K562 (cell line): ENCODE data around the gene FHL5. TPM values are rescaled to one million over a fixed set of nuclear protein-coding genes. Genes with fewer than 3 reads are reported as not detected.

Experiments
- ATAC-seq: fragments of 200-7000 bp; cut with Tn5 transposase; 3 replicates; pipeline ENCODE4 v1.9.1; 2020; ENCODE audit warnings: moderate library complexity
- BruUV-seq: library from RNA; stranded (reverse); fragments of 400-500 nt; replicated peaks from 2 replicates; lab custom pipeline; 2021; lab: Mats Ljungman, UMichigan
- CTCF ChIA-PET: fragments of 300-600 bp; formaldehyde crosslinking; extraction: SDS; loops from one replicate; lab custom pipeline; 2021; ENCODE audit warnings: low intra/inter-chr PET ratio; lab: Yijun Ruan, JAX
- POLR2A ChIA-PET: fragments of 300-600, 350-650 bp; sonication (Branson Sonifier 250); formaldehyde crosslinking; extraction: SDS; loops from one replicate; lab custom pipeline; 2021; ENCODE audit warnings: antibody characterized with exemption, inconsistent platforms; lab: Yijun Ruan, JAX
- DNase-seq, 4 experiments: peaks; one replicate each; pipeline versions ENCODE4 v3.0.0 to v3.0.0-alpha.2; 2011 to 2018; ENCODE audit warnings: low spot score in 3 of 4, mixed read lengths in 3 of 4; ENCODE audit errors: extremely low read depth in 1 of 4
- FAIRE-seq: peaks from 2 replicates; lab custom pipeline; 2011; peaks lifted over from hg19 to GRCh38; lab: Jason Lieb, UNC
- H2AFZ ChIP-seq: 2 replicates; pipeline ENCODE4 v1.6.0; 2011; ENCODE audit warnings: low read depth, low read length, control low read depth, inconsistent platforms
- H3K27ac ChIP-seq: fragments of 200-600 bp; 3 replicates; pipeline ENCODE4 v1.8.0; 2011; ENCODE audit warnings: low read depth, mild to moderate bottlenecking, control low read depth, inconsistent platforms, low read length, moderate library complexity, mixed read lengths; ENCODE audit errors: extremely low read depth
- H3K27me3 ChIP-seq, 2 experiments: fragments of 300-600 bp in 1 of 2; 2 replicates in 1 of 2; 3 replicates in 1 of 2; pipeline versions ENCODE4 v1.6.0 to v1.8.0; 2011; ENCODE audit warnings: inconsistent platforms in 2 of 2, low read length in 2 of 2, mild to moderate bottlenecking in 1 of 2, mixed read lengths in 1 of 2, moderate library complexity in 1 of 2; ENCODE audit not compliant: control insufficient read depth in 2 of 2, insufficient read depth in 2 of 2
- H3K36me3 ChIP-seq: fragments of 300-600 bp; 3 replicates; pipeline ENCODE4 v1.8.0; 2011; ENCODE audit warnings: mild to moderate bottlenecking, low read length, inconsistent platforms; ENCODE audit not compliant: control insufficient read depth, insufficient read depth
- H3K4me1 ChIP-seq, 2 experiments: fragments of 200-600 bp in 1 of 2; replicated peaks in 1 of 2; 2 replicates in 1 of 2; 3 replicates in 1 of 2; pipeline versions ENCODE4 v1.5.1 to v1.8.0; 2011; ENCODE audit warnings: inconsistent platforms in 2 of 2, low read length in 2 of 2, mild to moderate bottlenecking in 1 of 2, mixed read lengths in 1 of 2, moderate library complexity in 1 of 2; ENCODE audit not compliant: control insufficient read depth in 2 of 2, insufficient read depth in 2 of 2
- H3K4me2 ChIP-seq: 2 replicates; pipeline ENCODE4 v1.6.1; 2011; ENCODE audit warnings: low read length, control low read depth, inconsistent platforms, mixed read lengths; ENCODE audit not compliant: insufficient read depth
- H3K4me3 ChIP-seq: fragments of 200-600 bp; sonication (generic), shearing (Covaris generic); 2 replicates; pipeline ENCODE4 v1.5.1; 2016; ENCODE audit warnings: control low read depth, inconsistent platforms
- H3K79me2 ChIP-seq: fragments of 200-600 bp; 3 replicates; pipeline ENCODE4 v1.8.0; 2011; ENCODE audit warnings: low read length, inconsistent platforms; ENCODE audit not compliant: control insufficient read depth, insufficient read depth
- H3K9ac ChIP-seq, 2 experiments: 2 replicates each; pipeline versions ENCODE4 v1.6.0 to v1.6.1; 2011; ENCODE audit warnings: low read depth in 2 of 2, low read length in 2 of 2, control low read depth in 1 of 2, inconsistent platforms in 1 of 2, mild to moderate bottlenecking in 1 of 2, mixed read lengths in 1 of 2; ENCODE audit not compliant: insufficient read depth in 1 of 2
- H3K9me1 ChIP-seq: one replicate; pipeline ENCODE4 v1.6.0; 2011; ENCODE audit warnings: inconsistent platforms, mild to moderate bottlenecking, low read length, moderate library complexity; ENCODE audit not compliant: control insufficient read depth, insufficient read depth
- H3K9me3 ChIP-seq: replicated peaks from 2 replicates; pipeline ENCODE4 v1.5.1; 2011; ENCODE audit warnings: low read depth, low read length, inconsistent platforms; ENCODE audit not compliant: control insufficient read depth, insufficient read depth
- H4K20me1 ChIP-seq: replicated peaks from 2 replicates; pipeline ENCODE4 v1.6.1; 2011; ENCODE audit warnings: low read length, inconsistent platforms, mixed read lengths; ENCODE audit not compliant: control insufficient read depth, insufficient read depth
- COPS2 ChIP-seq: fragments of 450-650 bp; conservative IDR thresholded peaks from 2 replicates; pipeline ENCODE4 v1.6.1; 2016; ENCODE audit warnings: mild to moderate bottlenecking, moderate library complexity
- FOXK2 ChIP-seq, 2 experiments: fragments of 450-650 bp; IDR thresholded peaks in 1 of 2; conservative IDR thresholded peaks in 1 of 2; 2 replicates each; pipeline ENCODE4 v1.6.1; 2016; ENCODE audit warnings: low read depth in 2 of 2, mild to moderate bottlenecking in 1 of 2
- MYBL2 ChIP-seq, 2 experiments: fragments of 450-650 bp in 1 of 2; sonication (generic) in 1 of 2; formaldehyde crosslinking in 1 of 2; IDR thresholded peaks; 2 replicates each; pipeline versions ENCODE4 v1.6.1 to v1.8.1; 2017 to 2022; ENCODE audit warnings: borderline replicate concordance in 1 of 2, inconsistent platforms in 1 of 2, low read depth in 1 of 2, mild to moderate bottlenecking in 1 of 2, missing genetic modification reagents in 1 of 2, moderate library complexity in 1 of 2
- NUFIP1 ChIP-seq: fragments of 450-650 bp; IDR thresholded peaks from 2 replicates; pipeline ENCODE4 v1.6.1; 2018; ENCODE audit not compliant: partially characterized antibody
- PHB2 ChIP-seq: fragments of 450-650 bp; IDR thresholded peaks from 2 replicates; pipeline ENCODE4 v1.6.1; 2017; ENCODE audit warnings: low read depth
- POLR2A ChIP-seq: fragments of 450-650 bp; conservative IDR thresholded peaks from 2 replicates; pipeline ENCODE4 v1.6.1; 2016
- XRCC4 ChIP-seq: IDR thresholded peaks from one replicate; pipeline ENCODE4 v1.6.1; 2011; ENCODE audit not compliant: insufficient read depth, insufficient read length; ENCODE audit errors: extremely low read depth
- ZNF551 ChIP-seq: fragments of 250-450 bp; sonication (Bioruptor Pico); IDR thresholded peaks from 2 replicates; pipeline ENCODE4 v1.5.0; 2021; ENCODE audit warnings: mild to moderate bottlenecking, moderate library complexity
- in situ Hi-C: fragments of 300-500 bp; cut with MboI; formaldehyde crosslinking; loops from 4 replicates; pipeline ENCODE4 v1.15.0; 2018; ENCODE audit warnings: inconsistent platforms, mixed read lengths
- intact Hi-C: fragments of 100-400 bp; cut with micrococcal nuclease; formaldehyde crosslinking; loops from 2 replicates; pipeline ENCODE4 v1.14.2; 2022
- polyA plus RNA-seq, 8 experiments: library from polyadenylated mRNA; depleted of rRNA in 4 of 8; stranded (reverse) in 5 of 8; unstranded in 3 of 8; fragments of >200 nt; fragmentation: Nextera tagmentation in 2 of 8; fragmentation: Illumina TruSeq in 1 of 8; extraction: Ambion mirVana in 2 of 8; extraction: Trizol in 1 of 8; gene quantifications; 2 replicates each; pipeline versions ENCODE4 v1.2.1 to v1.2.3, GENCODE V29; 2011 to 2014; ENCODE audit warnings: inconsistent platforms in 1 of 8, missing spikeins in 1 of 8
- total RNA-seq, 7 experiments: library from RNA; depleted of rRNA in 6 of 7; stranded (reverse); fragments of >200 nt in 6 of 7; fragmentation: Illumina TruSeq in 2 of 7; extraction: Trizol in 2 of 7; gene quantifications; 2 replicates each; pipeline versions ENCODE4 v1.2.1 to v1.2.3, GENCODE V29; 2011 to 2021; ENCODE audit warnings: low replicate concordance in 1 of 7
- TF ChIP-seq, protein P1 (sequence below), 2 experiments: fragments of 450-650 bp in 1 of 2; IDR thresholded peaks; 2 replicates each; pipeline ENCODE4 v1.6.1; 2011 to 2017; ENCODE audit warnings: low read depth in 2 of 2, antibody characterized with exemption in 1 of 2, borderline replicate concordance in 1 of 2, low read length in 1 of 2, mild to moderate bottlenecking in 1 of 2, mixed read lengths in 1 of 2; ENCODE audit not compliant: control insufficient read depth in 1 of 2
- TF ChIP-seq, protein P2 (sequence below): sonication (generic); formaldehyde crosslinking; IDR thresholded peaks from 2 replicates; pipeline ENCODE4 v1.8.0; 2022; ENCODE audit warnings: missing genetic modification reagents, mild to moderate bottlenecking, borderline replicate concordance
- TF ChIP-seq, protein P3 (sequence below): sonication (generic); formaldehyde crosslinking; IDR thresholded peaks from 2 replicates; pipeline ENCODE4 v1.8.0; 2022; ENCODE audit warnings: mild to moderate bottlenecking, missing genetic modification reagents
- TF ChIP-seq, protein P4 (sequence below): fragments of 250-450 bp; sonication (Bioruptor Pico); IDR thresholded peaks from 2 replicates; pipeline ENCODE4 v1.5.0; 2021

Gene FHL5
- total and polyA plus RNA-seq, 9 of the 15 experiments (the other 6 are each of a cell fraction or from before 2014, with no cell fraction given) = not detected

DNA sequence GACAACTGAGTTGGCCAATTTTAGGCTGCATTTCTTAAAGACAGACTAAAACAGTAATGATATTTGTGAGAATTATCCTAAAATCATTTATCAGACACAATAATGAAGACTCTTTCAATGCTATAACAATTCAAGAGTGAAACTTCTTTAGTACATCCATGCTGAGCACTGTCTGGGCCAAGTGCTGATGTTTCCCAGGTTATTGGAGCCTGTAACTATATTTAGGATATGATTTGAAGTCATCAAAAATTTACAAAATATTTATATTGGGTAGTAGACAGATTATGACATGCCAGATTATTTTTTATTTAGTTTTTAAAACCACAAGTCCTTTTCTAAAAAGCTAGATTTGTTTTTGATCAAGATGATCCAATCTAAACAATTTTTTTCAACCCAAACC, 45.1 kb downstream of the FHL5 start:
- POLR2A ChIA-PET = no interaction called here
- H3K4me2 ChIP-seq = no peak overlapping the region
- FAIRE-seq = no peak
- no peak overlapping the region for H3K27ac ChIP-seq
- intact Hi-C loops = no loop called here
- H3K4me3 ChIP-seq = no peak overlapping the region
- H3K27me3 ChIP-seq = no peaks in the 10 kb centered on the region
- no peak overlapping the region for H3K9ac ChIP-seq
- H3K36me3 ChIP-seq = no peaks in the 10 kb centered on the region
- BruUV-seq = no TSS peak
- H3K4me1 ChIP-seq = no peaks in the 10 kb centered on the region
- no peak for DNase-seq
- in situ Hi-C loops = no loop called here
- ATAC-seq = no peak
- H3K79me2 ChIP-seq = no peaks in the 10 kb centered on the region
- H2AFZ ChIP-seq = no peak overlapping the region
- H3K9me3 ChIP-seq = no peaks in the 10 kb centered on the region
- no peaks in the 10 kb centered on the region for H3K9me1 ChIP-seq
- no peaks in the 10 kb centered on the region for H4K20me1 ChIP-seq
- CTCF ChIA-PET = no interaction called here
- no peak for TF ChIP-seq POLR2A
- TF ChIP-seq XRCC4 = no peak
- TF ChIP-seq, protein P1, sequence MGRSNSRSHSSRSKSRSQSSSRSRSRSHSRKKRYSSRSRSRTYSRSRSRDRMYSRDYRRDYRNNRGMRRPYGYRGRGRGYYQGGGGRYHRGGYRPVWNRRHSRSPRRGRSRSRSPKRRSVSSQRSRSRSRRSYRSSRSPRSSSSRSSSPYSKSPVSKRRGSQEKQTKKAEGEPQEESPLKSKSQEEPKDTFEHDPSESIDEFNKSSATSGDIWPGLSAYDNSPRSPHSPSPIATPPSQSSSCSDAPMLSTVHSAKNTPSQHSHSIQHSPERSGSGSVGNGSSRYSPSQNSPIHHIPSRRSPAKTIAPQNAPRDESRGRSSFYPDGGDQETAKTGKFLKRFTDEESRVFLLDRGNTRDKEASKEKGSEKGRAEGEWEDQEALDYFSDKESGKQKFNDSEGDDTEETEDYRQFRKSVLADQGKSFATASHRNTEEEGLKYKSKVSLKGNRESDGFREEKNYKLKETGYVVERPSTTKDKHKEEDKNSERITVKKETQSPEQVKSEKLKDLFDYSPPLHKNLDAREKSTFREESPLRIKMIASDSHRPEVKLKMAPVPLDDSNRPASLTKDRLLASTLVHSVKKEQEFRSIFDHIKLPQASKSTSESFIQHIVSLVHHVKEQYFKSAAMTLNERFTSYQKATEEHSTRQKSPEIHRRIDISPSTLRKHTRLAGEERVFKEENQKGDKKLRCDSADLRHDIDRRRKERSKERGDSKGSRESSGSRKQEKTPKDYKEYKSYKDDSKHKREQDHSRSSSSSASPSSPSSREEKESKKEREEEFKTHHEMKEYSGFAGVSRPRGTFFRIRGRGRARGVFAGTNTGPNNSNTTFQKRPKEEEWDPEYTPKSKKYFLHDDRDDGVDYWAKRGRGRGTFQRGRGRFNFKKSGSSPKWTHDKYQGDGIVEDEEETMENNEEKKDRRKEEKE (IDR thresholded peaks at IDR 0.05; ENCODE audit: borderline replicate concordance in 1 of 2, control insufficient read depth in 1 of 2, low read depth in 2 of 2, low read length in 1 of 2) = no peak
- TF ChIP-seq, protein P2, sequence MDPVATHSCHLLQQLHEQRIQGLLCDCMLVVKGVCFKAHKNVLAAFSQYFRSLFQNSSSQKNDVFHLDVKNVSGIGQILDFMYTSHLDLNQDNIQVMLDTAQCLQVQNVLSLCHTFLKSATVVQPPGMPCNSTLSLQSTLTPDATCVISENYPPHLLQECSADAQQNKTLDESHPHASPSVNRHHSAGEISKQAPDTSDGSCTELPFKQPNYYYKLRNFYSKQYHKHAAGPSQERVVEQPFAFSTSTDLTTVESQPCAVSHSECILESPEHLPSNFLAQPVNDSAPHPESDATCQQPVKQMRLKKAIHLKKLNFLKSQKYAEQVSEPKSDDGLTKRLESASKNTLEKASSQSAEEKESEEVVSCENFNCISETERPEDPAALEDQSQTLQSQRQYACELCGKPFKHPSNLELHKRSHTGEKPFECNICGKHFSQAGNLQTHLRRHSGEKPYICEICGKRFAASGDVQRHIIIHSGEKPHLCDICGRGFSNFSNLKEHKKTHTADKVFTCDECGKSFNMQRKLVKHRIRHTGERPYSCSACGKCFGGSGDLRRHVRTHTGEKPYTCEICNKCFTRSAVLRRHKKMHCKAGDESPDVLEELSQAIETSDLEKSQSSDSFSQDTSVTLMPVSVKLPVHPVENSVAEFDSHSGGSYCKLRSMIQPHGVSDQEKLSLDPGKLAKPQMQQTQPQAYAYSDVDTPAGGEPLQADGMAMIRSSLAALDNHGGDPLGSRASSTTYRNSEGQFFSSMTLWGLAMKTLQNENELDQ (CRISPR knock-in tag) = no peak
- TF ChIP-seq, protein P3, sequence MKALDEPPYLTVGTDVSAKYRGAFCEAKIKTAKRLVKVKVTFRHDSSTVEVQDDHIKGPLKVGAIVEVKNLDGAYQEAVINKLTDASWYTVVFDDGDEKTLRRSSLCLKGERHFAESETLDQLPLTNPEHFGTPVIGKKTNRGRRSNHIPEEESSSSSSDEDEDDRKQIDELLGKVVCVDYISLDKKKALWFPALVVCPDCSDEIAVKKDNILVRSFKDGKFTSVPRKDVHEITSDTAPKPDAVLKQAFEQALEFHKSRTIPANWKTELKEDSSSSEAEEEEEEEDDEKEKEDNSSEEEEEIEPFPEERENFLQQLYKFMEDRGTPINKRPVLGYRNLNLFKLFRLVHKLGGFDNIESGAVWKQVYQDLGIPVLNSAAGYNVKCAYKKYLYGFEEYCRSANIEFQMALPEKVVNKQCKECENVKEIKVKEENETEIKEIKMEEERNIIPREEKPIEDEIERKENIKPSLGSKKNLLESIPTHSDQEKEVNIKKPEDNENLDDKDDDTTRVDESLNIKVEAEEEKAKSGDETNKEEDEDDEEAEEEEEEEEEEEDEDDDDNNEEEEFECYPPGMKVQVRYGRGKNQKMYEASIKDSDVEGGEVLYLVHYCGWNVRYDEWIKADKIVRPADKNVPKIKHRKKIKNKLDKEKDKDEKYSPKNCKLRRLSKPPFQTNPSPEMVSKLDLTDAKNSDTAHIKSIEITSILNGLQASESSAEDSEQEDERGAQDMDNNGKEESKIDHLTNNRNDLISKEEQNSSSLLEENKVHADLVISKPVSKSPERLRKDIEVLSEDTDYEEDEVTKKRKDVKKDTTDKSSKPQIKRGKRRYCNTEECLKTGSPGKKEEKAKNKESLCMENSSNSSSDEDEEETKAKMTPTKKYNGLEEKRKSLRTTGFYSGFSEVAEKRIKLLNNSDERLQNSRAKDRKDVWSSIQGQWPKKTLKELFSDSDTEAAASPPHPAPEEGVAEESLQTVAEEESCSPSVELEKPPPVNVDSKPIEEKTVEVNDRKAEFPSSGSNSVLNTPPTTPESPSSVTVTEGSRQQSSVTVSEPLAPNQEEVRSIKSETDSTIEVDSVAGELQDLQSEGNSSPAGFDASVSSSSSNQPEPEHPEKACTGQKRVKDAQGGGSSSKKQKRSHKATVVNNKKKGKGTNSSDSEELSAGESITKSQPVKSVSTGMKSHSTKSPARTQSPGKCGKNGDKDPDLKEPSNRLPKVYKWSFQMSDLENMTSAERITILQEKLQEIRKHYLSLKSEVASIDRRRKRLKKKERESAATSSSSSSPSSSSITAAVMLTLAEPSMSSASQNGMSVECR (CRISPR knock-in tag) = no peak
- no peak for TF ChIP-seq COPS2
- no peak for TF ChIP-seq PHB2
- TF ChIP-seq, protein P4, sequence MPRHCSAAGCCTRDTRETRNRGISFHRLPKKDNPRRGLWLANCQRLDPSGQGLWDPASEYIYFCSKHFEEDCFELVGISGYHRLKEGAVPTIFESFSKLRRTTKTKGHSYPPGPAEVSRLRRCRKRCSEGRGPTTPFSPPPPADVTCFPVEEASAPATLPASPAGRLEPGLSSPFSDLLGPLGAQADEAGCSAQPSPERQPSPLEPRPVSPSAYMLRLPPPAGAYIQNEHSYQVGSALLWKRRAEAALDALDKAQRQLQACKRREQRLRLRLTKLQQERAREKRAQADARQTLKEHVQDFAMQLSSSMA = no peak
- TF ChIP-seq NUFIP1 = no peak
- no peak for TF ChIP-seq MYBL2 (IDR thresholded peaks at IDR 0.05; ENCODE audit: low read depth)
- TF ChIP-seq MYBL2 (CRISPR knock-in tag; IDR thresholded peaks at IDR 0.05; ENCODE audit: borderline replicate concordance) = no peak
- TF ChIP-seq ZNF551 (CRISPR knock-in tag) = no peak
- TF ChIP-seq FOXK2 (conservative IDR thresholded peaks at IDR 0.05 in 1 of 2, IDR thresholded peaks at IDR 0.05 in 1 of 2; ENCODE audit: low read depth in 2 of 2) = no peak
